NCI-H2227 (cell line): ENCODE data around the gene ENTPD8.
A peak's percentile ranks its signal among the peaks of the same experiment; 100 is the strongest.

Experiments used
- DNase-seq: peaks from one replicate; lab custom pipeline; 2025; ENCODE audit not compliant: unreplicated experiment; lab: John Stamatoyannopoulos, UW

Gene ENTPD8

GRCh38 chr9:137432687-137433348, 8.3 kb downstream of the ENTPD8 start:
- no peak for DNase-seq

DNA sequence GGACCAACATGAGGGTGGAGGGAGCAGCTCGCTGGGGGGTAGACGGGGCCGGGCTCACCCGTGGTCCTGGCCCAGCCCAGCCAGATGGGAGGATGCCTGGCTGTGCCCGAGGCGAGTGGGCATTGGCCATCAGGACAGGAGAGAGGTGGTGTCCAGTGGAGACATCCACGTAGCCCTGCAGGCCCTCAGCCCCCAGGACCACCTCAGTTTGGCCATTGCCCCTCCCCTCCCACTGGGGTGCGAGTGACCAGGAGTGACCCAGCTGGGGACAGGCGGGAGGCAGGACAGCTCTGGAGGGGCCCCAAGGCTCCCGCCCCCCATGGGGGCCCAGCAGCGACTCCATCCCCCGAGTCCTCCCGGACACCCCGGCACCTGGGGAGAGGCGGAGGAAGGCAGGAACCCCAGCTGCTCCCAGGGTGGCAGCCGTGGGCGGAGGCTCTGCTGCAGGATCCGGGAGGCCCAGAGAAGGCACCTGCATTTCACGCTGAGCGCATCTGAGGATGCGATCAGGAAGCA, 9.7 kb downstream of the ENTPD8 start:
- no peak for DNase-seq

GRCh38 chr9:137430723-137431415, 10.3 kb downstream of the ENTPD8 start:
- no peak for DNase-seq

DNA sequence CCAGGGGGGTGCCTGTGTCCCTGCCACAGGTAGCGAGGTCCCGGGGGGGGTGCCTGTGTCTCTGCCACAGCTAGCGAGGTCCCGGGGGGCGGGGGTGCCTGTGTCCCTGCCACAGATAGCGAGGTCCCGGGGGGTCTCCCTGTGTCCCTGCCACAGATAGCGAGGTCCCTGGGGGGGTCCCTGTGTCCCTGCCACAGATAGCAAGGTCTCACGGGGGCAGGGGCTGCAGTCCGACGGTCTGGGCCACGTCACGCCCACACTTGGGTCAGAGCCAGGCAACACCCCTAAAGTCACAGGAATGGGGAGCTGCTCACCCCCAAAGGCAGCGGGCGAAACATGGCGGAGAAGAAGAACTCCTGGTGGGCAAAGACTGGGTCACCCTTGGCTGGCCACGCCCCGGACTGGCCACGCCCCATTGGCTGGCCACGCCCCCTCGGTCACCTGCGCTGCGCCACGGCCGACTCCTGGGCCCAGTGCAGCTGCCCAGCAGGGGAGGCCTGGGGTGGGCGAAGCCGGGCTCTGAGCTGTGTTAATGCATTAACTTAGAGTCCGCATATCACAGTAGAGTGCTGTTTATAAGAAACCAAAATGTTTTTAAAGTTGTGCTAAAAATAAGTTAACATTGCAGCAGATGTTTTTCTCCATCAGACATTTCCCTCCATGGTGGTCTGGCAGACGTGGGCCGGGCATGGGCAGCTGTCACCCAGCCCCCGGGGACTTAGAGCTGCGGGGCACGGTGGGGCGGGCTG, 11.0 kb downstream of the ENTPD8 start:
- DNase-seq, result peak; percentile 16

GRCh38 chr9:137429546-137429890, 11.6 kb downstream of the ENTPD8 start:
- no peak for DNase-seq

DNA sequence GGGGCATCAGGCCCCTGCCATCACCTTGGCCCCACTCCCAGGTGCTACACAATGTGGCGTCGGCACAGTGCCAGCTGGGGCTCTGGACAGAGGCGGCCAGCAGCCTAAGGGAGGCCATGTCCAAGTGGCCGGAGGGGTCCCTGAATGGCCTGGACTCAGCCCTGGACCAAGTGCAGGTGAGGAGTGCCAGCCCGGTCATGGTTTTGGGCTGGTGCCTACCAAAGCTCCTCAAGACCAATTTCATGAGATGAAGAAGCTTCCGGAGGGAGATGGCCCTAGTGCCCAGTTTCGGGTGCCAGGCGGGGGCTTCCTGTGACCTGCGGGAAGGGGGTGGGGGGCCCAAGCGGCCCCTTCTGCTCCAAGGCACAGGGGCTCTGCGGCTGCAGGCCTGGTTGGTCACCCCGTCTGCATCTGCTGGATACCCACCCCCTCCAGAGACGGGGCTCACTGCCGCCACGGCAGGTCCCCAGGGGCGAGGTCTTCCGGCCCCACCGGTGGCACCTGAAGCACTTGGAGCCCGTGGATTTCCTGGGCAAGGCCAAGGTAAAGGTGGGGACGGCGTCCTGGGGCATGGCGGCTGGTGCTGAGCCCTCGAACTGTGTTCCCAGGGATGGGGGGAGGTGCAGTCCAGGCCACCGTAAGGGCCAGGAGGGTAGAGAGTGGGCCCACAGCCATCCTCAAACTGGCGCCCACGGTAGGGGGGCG, 12.2 kb downstream of the ENTPD8 start:
- DNase-seq, result no peak

GRCh38 chr9:137428311-137428630, 12.9 kb downstream of the ENTPD8 start:
- no peak for DNase-seq

GRCh38 chr9:137427454-137428310, 13.5 kb downstream of the ENTPD8 start:
- no peak for DNase-seq

- no peak for DNase-seq
Observed at GRCh38 chr9:137426018-137426681, 15.0 kb downstream of the ENTPD8 start.

GRCh38 chr9:137423514-137424291, 17.5 kb downstream of the ENTPD8 start:
- DNase-seq, result no peak

DNA sequence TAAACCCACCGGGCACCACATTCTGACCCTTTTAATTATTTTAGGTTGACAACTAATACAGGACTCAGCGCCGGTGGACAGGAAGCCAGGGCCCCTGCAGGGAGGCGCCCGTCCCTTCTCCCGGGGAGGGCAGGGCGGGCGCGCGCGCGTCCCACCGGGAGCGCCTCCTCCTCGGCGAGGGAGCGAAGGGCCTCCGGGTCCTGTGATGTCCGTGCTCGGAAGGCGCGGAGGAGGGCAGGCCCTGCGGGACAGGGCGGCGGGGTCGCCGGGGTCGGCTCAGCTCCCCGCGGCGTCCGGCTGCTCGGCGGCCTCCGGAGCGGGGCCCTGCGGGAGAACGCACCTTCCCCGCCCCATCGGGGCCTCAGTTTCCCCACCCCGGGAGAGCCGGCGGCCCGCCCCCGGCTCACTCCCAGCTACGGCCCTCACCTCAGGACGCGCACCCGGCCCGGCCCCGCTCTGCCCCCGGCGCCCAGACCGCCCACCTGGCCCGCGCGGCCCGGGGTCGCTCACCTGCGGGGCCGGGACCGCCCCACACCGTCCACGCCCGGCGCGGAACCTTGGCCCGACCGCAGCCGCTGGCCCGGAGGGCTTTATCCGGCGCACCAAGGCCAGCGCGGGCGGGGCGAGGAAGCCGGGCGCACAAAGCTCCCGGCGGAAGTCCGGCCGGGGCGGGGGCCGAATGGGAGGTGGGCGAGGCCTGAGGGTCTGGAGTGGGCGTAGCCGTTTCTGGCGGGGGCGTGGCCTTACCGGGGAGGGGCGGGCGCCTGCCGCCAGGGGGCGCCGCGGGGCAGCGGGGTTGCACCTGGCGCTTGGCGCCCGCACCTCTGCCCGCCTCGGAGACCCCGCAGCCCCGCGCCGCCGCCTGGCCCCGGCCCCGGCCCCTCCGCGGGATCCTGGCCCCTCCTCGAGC, 18.3 kb downstream of the ENTPD8 start, which contains the start of the genes EXD3 and NOXA1:
EXD3 (minus strand) TSS at position 559 of the 910 bp plus-strand sequence. CDS start 27,805 bp downstream, outside the sequence.
NOXA1 (plus strand) TSS at position 790 of the 910 bp plus-strand sequence. CDS start 137 bp downstream, outside the sequence.
- peak; percentile 94 for DNase-seq

GRCh38 chr9:137421838-137422603, 19.1 kb downstream of the ENTPD8 start:
- no peak for DNase-seq

DNA sequence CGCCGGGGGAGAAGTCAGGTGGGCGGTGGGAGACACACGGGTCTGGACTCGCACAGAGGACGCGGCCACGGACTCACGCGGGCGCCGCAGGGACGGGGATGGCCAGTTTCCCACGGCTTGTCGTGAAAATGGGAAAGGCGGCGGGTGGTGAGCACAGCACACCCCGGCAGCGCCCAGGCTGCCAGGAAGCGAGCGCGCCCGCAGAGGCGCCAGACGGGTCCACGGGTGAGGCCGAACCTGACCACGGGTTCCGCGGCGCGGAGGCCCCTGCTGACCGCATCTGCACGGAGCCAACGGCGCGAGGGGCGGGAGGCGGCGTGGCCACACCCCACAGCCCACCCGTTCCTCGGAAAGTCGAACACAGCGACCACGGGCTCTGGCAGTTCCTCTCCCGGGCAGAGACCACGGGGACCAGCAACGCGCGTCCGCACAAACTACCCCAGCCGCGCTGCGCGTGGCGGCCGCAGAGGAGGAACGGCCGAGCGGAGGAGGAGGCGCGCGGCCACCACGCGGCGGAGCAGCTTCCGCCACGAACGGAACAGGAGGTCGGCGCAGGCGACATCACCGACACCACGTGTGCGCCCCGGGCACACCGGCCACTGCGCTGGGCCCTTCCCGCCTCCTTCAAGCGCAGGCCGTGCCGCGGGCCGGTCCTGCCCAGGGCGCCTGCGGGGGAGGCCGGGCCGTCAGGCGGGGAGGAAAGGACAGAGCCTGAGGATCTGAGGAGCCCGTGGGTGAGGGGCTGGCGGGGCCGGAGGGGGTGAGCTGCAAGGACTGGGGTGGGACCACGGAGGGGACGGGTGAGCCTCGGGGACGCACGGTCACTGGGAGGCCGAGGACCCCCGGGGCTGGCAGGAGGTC, 23.8 kb downstream of the ENTPD8 start:
- DNase-seq, result no peak

- no peak for DNase-seq
Observed at GRCh38 chr9:137416563-137417151, 24.5 kb downstream of the ENTPD8 start.

GRCh38 chr9:137416006-137416562, 25.1 kb downstream of the ENTPD8 start:
- no peak for DNase-seq

DNA sequence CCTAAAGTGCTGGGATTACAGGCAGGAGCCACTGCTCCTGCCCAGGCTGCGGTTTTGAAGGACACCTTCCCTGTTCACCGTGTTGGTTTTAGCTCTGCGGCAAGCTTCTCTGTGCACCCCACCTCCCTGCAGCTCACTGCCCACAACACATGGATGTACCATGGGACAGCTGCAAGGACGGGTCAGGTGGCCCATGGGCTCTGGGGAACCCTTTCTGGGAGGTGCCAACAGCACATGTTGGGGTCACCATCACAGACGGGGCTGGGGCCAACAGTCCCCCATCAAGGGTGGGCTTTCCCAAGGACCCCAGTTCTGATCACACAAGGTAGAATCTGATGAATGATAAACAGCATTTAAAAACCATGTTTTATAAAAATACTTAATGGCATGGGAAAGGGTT, 25.7 kb downstream of the ENTPD8 start:
- no peak for DNase-seq
